Astrocyte of the cerebellum (primary cell): ENCODE measurements around the gene MZB1.

Experiments used
- DNase-seq: peaks from one replicate; pipeline ENCODE4 v3.0.0-alpha.2; 2011; ENCODE audit warnings: low read depth
- H3K4me3 ChIP-seq: 2 replicates; pipeline ENCODE4 v1.5.1; 2011; ENCODE audit warnings: mild to moderate bottlenecking, low read depth, low read length, moderate library complexity
- CTCF ChIP-seq: IDR thresholded peaks from 2 replicates; pipeline ENCODE4 v1.5.1; 2012; ENCODE audit warnings: low read length, low read depth, moderate library complexity, mild to moderate bottlenecking; ENCODE audit errors: missing control alignments
- in situ Hi-C: cut with HindIII; loops from 2 replicates; pipeline ENCODE4 v1.10.0; 2017; ENCODE audit warnings: low sequenced_read_pairs

MZB1 gene

GRCh38 chr5:139389701-139390638 lies at the start of gene MZB1:
TSS of gene MZB1 (minus strand) at chr5:139389913. CDS start at chr5:139389856, 57 bp downstream.
- in situ Hi-C loops: no loop called here
- no peak within 1 kb of the TSS for H3K4me3 ChIP-seq
- DNase-seq: no peak
- no peak for TF ChIP-seq CTCF

GRCh38 chr5:139439013-139439903 lies 49.5 kb upstream of the MZB1 start, which contains the start of gene DNAJC18:
TSS of gene DNAJC18 (minus strand) at chr5:139439525. CDS start at chr5:139439445, 80 bp downstream.
- peak within 1 kb of the TSS; percentile 81 for H3K4me3 ChIP-seq
- in situ Hi-C loops: no loop called here
- no peak for TF ChIP-seq CTCF
- peak; percentile 77 for DNase-seq

GRCh38 chr5:139438707-139439012 lies 48.9 kb upstream of the MZB1 start:
- peak overlapping the region; percentile 81 for H3K4me3 ChIP-seq
- in situ Hi-C loops: no loop called here
- DNase-seq: no peak
- no peak for TF ChIP-seq CTCF

GRCh38 chr5:139435676-139436075 lies 46.0 kb upstream of the MZB1 start:
- no peak for DNase-seq
- H3K4me3 ChIP-seq: no peak overlapping the region
- in situ Hi-C loops: no loop called here
- TF ChIP-seq CTCF: no peak

GRCh38 chr5:139431706-139432105 lies 42.0 kb upstream of the MZB1 start:
- no peak for TF ChIP-seq CTCF
- DNase-seq: no peak
- no peak overlapping the region for H3K4me3 ChIP-seq
- in situ Hi-C loops: no loop called here

GRCh38 chr5:139430015-139430414 lies 40.3 kb upstream of the MZB1 start:
- TF ChIP-seq CTCF: no peak
- DNase-seq: no peak

More at GRCh38 chr5:139430015-139430414, 40.3 kb upstream of the MZB1 start:
- in situ Hi-C loops: no loop called here
- no peak overlapping the region for H3K4me3 ChIP-seq
